GM19328 (cell line): ENCODE measurements around the gene OR2J2.
"Not testable (repeated sequence)": the region's sequence is repeated elsewhere in the genome, so short reads cannot be mapped to it uniquely, and the experiment has no call there.

Experiments
- ATAC-seq: cut with Tn5 transposase; IDR thresholded peaks from one replicate; pipeline ENCODE4 v1.9.1; 2021; ENCODE audit warnings: mild to moderate bottlenecking, moderate library complexity; ENCODE audit not compliant: unreplicated experiment

Gene OR2J2

DNA sequence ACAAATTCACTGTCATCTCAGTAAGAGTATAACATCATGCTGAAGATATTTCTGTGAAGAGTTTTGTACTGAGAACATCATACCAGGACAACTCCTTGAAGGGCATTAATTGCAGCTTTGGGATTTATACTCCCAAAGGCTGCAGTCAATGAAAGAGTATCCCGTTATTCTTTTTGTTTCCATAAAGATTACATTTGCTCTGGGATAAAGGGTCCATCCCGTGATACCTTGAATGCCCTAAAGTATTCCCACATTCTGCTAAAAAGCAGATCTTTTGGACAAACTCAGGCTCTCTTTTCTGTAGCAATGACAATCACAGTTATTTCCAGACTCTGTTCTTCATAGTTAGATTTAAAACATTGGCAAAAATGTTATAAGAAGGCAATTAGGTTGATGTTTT is at the start of gene OR2J2:
TSS of gene OR2J2 (plus strand) at position 301 of the 400 bp plus-strand sequence. CDS start 2,729 bp downstream, outside the sequence.
- not testable (repeated sequence) for ATAC-seq

DNA sequence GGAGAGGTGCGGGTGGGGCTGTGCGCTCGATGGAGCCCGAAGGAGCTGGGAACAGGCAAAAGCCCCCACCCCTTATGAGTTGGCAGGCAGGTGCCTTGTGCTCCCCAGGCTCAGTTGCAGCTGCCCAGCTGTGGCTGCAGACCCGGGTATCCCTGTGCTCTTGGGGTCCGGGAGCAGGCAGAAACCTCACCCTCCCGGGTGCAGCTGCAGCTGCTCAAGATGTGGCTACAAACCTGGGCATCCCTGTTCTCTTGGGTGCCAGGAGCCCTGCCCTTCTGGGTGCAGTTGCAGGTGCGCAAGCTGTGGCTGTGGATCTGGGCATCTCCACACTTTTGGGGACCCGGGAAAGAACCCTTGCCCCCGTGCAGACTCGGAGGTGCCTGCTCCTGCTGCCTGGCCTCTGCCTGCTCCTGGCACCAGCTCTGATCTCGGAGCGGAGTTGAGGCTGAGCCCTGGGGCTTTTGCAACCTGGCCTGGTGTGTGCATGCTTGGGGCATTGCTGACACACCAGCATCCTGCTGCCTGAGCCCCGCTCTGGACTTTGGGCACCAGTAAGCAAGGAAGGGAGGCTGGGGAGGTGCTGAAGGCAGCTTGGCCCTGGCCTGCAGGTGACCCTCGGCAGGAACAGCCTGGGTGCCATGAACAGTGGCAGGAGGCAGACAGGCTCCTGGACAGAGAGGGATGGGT is 41.2 kb upstream of the OR2J2 start:
- no peak for ATAC-seq

DNA sequence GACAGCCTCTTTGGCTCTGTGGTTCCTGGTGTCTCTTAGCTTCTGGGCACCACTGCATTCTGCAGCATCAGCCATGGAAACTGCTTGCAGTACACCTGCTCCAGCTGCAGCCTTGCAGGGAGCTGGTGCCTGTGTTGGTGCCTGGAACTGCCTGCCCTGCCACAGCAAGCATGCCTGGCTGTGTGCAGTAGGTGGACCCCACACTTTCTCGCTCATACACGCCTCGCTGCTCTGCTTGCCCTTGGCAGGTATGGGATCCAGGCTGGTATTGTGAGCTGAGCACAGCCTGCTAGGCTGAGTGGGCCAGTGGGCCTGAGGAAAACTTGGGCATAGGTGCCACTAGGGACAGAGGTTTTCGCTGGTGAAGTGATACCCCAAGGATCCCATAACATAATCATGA is 40.1 kb upstream of the OR2J2 start:
- no peak for ATAC-seq

DNA sequence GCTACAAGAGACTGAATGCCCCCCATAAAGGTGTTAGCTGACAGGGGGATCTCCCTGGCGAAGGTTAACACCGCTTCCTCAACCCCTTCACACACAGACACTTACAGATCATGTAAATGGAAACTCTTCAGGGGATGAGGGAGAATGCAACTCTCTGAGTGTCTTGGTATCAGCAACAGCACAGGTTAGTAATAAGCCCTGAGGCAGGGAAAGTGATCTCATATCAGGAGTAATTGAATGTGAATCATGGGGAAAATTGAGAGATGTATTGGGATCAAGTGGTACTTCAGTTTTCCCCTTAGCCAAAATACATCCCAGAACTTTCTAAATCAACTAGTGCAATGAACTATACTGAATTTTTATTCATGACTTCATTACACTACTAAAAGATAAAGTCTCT is 39.0 kb upstream of the OR2J2 start:
- ATAC-seq = no peak

DNA sequence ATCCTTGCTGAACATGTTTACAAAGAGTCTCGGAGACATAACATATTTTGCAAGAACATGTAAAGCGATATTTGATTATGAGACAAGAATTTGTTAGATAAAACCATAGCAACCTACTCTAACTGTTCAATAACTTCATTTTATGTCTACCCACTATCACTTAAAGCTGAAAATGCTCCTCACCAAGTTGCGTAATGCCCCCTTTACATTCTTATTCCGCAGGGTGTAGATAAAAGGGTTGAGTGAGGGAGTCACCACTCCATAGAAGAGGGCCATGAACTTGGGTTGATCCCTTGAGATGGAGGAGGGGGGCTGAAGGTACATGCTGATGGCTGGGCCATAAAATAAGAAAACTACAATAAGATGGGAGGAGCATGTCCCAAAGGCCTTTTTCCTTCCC is 33.0 kb upstream of the OR2J2 start:
- no peak for ATAC-seq

DNA sequence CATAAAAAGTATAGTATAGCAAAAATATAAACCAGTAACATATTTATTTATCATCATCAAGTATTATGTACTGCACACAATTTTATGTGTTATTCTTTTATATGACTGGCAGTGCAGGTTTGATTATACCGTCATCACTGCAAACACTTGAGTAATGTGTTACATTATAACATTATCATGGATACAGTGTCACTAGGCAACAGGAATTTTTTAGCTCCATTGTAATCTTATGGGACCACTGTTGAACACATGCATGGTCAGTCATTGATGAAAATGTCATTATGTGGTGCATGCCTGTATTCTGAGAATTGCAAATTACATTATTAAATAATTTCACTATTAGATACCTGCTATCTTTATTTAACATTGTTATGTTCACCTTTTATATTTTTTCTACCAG is 29.1 kb upstream of the OR2J2 start:
- ATAC-seq = no peak

DNA sequence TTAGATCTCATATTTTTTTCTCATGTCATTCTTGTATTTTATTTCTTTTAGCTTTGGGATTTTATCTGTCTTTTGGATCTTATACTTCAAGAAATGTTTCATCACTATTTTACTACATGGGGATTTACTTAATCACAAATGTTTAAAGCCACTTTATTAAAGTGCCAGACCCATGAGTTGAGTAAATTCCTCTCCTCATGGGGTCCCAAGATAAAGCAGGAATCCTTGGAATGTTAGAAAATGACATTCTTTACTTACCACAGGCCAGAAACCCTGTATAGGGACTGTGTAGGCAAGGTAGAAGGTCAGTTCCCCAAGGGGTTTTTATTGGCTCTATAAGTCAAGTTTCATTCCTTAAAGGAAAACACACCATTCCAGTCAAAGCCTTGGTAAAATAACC is 28.4 kb upstream of the OR2J2 start:
- ATAC-seq = no peak

DNA sequence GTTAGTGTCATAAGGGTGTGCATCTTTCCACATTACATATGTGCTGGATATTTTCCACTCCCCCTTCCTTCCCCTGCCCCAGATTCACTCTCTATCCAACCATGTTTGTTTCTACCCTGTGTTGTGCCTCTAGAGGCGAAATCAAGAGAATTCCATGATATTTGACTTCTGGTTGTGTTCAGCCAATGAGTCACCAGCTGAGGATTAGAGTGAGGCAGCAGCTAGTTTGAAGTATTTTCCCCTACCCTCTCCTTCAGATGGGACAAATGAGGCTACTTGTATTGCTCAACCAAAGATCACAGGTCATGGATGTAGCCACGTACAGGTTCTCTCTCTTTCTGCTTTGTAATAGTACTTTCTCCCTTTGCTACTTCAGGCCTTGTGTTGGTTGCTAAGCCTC is 24.5 kb upstream of the OR2J2 start:
- no peak for ATAC-seq

DNA sequence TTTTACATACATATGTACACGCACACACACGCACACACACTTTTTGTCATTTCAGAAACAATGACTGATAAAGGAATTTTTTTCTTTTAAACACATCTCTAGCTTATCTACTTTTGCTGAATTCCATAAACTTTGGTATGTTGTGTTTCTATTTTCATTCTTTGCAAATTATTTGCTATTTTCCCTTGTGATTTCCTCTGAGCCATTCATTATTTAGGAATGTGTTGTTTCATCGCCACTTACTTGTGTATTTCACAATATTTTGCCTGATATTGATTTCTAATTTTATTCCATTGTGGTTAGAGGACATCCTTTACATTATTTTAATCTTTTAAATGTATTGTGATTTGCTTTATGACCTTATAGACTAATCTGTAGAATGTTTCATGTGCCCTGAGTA is 23.6 kb upstream of the OR2J2 start:
- no peak for ATAC-seq

DNA sequence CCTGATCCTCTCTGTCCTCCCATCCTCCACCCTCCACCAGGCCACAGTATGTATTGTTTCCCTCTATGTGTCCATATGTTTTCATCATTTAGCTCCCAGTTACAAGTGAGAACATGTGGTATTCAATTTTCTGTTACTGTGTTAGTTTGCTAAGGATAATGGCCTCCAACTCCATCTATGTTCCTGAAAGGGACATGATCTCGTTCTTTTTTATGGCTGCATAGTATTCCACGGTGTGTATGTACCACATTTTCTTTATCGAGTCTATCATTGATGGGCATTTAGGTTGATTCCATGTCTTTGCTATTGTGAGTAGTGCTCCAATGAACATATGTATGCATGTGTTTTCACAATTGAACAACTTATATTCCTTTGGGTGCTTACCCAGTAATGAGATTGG is 21.3 kb upstream of the OR2J2 start:
- not testable (repeated sequence) for ATAC-seq

DNA sequence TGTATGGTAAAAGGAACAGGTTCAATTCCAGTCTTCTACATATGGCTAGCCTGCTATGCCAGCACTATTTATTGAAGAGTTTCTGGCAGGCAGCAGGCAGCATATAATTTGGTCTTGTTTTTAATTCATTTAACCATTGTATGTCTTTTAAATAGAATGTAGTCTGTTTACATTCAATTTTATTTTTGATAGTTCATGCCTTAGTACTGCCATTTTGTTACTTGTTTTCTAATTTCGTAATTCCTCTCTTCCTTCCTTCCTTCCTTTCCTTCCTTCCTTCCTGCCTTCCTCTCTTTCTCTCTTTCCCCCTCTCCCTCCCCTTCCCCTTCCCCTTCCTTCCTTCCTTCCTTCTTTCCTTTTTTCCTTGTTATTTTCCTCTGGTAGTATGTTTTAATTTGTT is 17.6 kb upstream of the OR2J2 start:
- ATAC-seq = no peak

DNA sequence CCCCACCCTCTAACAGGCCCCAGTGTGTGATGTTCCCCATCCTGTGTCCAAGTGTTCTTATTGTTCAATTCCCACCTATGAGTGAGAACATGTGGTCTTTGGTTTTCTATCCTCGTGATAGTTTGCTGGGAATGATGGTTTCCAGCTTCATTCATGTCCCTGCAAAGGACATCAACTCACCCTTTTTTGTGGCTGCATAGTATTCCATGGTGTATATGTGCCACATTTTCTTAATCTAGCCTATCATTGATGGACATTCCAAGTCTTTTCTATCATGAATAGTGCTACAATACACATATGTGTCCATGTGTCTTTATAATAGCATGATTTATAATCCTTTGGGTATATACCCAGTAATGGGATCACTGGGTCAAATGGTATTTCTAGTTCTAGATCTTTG is 15.5 kb upstream of the OR2J2 start:
- ATAC-seq = not testable (repeated sequence)

DNA sequence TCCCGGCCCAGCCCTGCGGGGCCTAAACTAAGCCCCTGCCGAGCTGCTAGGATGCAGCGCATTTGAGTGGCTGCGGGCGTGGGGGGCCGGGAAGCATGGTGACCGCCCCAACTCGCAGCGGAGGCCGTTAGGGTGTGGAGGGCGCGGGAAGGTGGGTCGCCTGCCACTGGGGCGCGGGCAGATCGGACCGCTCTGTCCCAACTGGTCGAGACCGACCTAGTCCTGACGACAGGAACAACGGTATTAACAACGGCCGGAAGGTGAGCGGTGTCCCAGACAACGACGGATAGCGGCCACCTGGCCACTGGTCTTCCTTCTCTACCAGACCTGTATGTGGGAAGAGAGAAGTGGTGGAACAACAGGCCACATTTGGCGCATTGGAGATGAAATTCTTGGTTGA is 10.8 kb upstream of the OR2J2 start:
- not testable (repeated sequence) for ATAC-seq

DNA sequence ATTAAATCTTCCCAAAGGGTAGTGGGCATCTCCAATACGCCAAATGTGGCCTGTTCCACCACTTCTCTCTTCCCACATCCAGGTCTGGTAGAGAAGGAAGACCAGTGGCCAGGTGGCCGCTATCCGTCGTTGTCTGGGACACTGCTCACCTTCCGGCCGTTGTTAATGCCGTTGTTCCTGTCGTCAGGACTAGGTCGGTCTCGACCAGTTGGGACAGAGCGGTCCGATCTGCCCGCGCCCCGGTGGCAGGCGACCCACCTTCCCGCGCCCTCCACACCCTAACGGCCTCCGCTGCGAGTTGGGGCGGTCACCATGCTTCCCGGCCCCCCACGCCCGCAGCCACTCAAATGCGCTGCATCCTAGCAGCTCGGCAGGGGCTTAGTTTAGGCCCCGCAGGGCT is 5.1 kb upstream of the OR2J2 start:
- ATAC-seq = not testable (repeated sequence)

DNA sequence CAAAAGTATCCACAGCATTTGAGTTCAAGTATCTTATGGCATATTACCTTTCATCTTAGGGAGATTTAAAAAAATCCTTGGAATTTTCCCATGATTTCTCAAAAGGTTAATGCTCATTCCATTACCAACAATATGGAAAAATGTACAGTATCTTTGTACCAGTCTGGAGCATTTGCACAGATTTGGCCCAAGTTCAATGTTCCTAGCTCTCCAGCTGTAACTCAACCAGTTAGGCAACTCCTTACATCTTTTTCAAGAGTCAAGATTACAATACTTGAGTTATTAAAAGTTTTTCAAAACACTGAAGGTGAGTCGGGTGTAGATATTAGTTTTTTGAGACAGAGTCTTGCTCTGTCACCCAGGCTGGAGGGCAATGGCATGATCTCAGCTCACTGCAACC is 1.0 kb downstream of the OR2J2 start:
- no peak for ATAC-seq

DNA sequence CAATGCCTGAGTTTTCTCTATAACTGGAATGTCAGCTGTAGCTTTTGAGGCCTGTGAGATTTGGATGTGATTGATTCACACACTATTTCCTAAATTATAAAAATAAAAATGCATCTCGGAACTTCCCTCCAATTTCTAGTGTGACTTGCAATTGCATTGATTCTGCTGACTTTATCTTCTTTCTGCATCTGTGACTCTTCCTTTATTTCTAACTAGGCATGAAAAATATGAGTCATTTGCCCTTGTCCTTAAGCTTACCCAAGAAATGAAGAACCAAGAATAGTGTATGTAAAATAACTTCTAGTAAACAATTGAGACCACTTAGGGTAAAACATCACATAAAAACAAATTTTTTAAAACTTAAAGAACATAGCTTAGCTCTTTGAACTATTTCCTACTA is 12.9 kb downstream of the OR2J2 start:
- ATAC-seq = no peak

DNA sequence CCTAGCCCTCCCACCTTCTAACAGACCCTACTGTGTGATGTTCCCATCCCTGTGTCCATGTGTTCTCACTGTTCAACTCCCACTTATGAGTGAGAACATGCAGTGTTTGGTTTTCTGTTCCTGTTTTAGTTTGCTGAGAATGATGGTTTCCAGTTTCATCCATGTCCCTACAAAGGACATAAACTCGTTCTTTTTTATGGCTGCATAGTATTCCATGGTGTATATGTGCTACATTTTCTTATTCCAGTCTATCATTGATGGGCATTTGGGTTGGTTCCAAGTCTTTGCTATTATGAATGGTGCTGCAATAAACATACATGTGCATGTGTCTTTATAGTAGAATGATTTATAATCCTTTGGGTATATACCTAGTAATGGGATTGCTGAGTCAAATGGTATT is 18.0 kb downstream of the OR2J2 start:
- not testable (repeated sequence) for ATAC-seq

DNA sequence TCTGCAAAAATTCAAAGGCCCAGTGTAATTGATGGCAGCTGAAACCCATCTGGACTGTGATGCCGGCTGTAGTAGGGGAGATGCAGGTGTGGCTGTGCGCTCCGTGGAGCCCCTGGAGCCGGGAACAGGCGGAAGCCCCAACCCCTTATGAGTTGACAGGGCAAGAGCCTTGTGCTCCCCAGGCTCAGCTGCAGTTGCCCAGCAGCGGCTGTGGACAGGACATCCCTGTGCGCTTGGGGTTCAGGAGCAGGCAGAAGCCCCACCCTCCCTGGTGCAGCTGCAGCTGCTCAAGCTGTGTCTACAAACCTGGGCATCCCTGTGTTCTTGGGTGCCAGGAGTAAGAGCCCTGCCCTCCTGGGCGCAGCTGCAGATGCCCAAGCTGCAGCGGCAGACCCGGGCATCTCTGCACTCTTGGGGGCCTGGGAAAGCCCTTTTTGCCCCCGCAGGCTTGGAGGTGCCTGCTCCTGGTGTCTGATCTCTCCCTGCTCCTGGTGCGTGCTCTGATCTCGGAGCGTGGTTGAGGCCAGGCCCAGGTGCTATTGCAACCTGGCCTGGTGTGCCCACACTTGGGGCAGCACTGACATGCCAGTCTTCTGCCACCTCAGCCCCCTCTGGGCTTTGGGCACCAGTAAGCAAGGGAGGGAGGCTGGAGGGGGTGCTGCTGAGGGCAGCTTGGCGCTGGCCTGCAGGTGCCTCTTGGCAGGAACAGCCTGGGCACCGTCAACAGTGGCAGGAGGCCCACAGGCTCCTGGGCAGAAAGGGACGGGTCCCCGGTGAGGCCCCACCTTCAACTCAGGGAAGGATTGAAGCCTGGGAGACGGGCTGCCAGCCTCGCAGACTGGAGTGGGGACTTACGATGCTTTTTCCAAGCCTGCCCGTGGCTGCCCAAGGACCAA is 30.3 kb downstream of the OR2J2 start:
- ATAC-seq = no peak

DNA sequence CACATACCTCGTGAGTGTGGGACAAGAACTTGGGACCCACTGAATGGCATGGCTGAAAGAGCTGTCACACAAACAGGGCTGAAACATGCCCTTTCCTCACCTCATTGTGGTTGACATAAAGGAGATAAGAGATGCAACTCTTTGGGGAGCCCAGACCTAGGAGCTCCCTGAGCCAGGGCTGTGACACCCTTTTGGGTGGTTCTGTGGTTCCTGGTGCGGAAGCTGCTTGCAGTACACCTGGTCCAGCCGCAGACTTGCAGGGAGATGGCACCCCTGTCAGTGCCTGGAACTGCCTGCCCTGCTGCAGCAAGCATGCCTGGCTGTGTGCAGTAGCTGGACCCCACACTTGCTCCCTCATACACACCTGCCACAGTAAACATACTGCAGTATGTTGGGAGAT is 31.3 kb downstream of the OR2J2 start:
- no peak for ATAC-seq

DNA sequence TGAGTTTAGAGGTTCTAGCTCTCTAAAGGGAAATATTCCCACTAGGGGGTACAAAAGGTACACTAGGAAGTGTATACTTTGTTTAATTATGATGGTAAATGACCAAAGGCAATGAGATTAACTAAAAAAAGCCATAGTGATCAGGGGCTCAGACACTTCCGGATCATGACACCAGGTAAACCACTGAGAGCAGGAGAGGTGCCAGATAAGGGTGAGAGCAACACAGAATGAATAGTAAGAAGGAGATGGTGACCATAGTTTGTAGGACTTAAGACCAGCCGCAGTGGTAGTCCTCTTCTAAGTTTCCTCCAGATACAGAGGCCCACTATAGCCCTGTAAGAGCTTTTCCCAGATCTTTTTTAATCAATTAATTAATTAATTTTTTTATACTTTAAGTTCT is 40.8 kb downstream of the OR2J2 start:
- ATAC-seq = no peak

DNA sequence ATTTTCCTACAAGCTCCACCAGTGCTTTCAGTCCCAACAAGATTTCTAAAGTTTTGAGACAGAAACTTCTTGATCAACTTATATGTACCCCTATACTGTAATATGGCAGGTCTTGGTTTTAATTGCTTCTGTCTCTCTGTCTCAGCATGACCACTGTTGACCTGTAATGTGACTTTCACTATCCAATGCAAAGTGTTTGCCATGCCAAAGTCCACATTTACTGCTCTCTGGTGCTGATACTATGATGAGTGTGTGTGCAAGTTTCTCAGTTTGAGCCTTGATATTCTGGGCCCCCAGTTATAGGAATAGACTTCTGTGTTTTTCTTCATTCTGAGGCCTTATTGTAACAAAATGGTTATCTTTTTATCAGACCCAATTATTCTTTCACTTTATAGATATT is 45.8 kb downstream of the OR2J2 start:
- ATAC-seq = no peak

DNA sequence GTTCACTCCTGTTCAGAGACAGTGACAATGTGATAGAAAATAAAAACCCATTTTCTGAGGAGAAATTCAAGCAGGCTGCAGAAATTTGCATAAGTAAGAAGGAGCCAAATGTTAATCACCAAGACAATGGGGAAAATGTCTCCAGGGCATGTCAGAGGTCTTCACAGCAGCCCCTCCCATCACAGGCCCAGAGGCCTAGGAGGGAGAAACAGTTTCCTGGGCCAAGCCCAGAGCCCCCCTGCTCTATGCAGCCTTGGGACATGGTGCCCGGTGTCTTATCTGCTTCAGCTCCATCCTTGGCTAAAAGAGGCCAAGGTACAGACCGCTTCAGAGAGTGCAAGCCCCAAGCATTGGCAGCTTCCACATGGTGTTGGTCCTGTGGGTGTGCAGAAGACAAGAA is 46.5 kb downstream of the OR2J2 start:
- ATAC-seq = not testable (repeated sequence)
